ENCODE measurements around the gene PLA2G2F. TPM values are rescaled to one million over a fixed set of nuclear protein-coding genes. Genes with fewer than 3 reads are reported as not detected.

PLA2G2F gene
- total RNA-seq, 1 donor: not detected

DNA sequence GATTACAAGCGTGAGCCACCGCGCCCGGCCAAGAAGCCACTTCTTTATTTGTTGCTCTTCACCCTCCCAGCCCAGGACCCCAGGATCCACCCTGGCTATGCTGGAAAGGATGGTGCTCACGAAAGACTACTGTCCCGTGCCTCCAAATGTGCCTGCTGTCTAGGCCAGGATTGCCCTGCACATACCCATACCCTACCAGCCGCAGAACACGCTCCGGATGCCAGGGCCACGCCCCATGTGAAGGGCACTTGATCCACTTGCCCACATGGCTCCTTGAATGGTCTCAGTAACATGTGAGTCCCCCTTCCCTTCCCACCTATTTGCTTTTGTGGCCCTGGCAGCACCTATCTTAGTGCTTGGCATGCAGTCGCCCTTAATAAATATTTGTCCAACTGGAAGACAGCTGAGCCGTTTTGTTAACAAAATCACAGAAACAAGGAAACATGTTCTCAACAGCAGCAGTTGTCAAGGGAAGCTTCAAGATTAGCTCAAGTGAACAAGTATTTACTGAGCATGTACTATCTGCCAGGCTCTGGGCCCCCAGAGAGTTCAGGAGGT is 33.0 kb downstream of the PLA2G2F start:
- H3K9me3 ChIP-seq (ENCODE audit: low read depth, low read length): no peaks in the 10 kb centered on the region
- no peaks in the 10 kb centered on the region for H3K4me1 ChIP-seq (ENCODE audit: insufficient read depth, low read length)
- no peak overlapping the region for H3K4me3 ChIP-seq (ENCODE audit: insufficient read depth, low read length)
- no peaks in the 10 kb centered on the region for H4K20me1 ChIP-seq (ENCODE audit: insufficient read depth, low read length)
- no peak for DNase-seq (ENCODE audit: insufficient read length, low spot score, missing footprints)
- peaks cover 12% of the 10 kb centered on the region for H3K27me3 ChIP-seq (ENCODE audit: insufficient read depth, low read length)
- TF ChIP-seq, protein P1, sequence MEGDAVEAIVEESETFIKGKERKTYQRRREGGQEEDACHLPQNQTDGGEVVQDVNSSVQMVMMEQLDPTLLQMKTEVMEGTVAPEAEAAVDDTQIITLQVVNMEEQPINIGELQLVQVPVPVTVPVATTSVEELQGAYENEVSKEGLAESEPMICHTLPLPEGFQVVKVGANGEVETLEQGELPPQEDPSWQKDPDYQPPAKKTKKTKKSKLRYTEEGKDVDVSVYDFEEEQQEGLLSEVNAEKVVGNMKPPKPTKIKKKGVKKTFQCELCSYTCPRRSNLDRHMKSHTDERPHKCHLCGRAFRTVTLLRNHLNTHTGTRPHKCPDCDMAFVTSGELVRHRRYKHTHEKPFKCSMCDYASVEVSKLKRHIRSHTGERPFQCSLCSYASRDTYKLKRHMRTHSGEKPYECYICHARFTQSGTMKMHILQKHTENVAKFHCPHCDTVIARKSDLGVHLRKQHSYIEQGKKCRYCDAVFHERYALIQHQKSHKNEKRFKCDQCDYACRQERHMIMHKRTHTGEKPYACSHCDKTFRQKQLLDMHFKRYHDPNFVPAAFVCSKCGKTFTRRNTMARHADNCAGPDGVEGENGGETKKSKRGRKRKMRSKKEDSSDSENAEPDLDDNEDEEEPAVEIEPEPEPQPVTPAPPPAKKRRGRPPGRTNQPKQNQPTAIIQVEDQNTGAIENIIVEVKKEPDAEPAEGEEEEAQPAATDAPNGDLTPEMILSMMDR (IDR thresholded peaks at IDR 0.05; ENCODE audit: extremely low read depth, low read depth, low read length): no peak
- no peaks in the 10 kb centered on the region for H3K79me2 ChIP-seq (ENCODE audit: insufficient read depth, low read length)
- H2AFZ ChIP-seq (ENCODE audit: low read length): no peak overlapping the region
- no peak overlapping the region for H3K4me2 ChIP-seq (ENCODE audit: insufficient read depth, low read length)
- H3K36me3 ChIP-seq (ENCODE audit: insufficient read depth, low read length): no peaks in the 10 kb centered on the region
- H3K27ac ChIP-seq (ENCODE audit: low read depth, low read length): no peak overlapping the region

DNA sequence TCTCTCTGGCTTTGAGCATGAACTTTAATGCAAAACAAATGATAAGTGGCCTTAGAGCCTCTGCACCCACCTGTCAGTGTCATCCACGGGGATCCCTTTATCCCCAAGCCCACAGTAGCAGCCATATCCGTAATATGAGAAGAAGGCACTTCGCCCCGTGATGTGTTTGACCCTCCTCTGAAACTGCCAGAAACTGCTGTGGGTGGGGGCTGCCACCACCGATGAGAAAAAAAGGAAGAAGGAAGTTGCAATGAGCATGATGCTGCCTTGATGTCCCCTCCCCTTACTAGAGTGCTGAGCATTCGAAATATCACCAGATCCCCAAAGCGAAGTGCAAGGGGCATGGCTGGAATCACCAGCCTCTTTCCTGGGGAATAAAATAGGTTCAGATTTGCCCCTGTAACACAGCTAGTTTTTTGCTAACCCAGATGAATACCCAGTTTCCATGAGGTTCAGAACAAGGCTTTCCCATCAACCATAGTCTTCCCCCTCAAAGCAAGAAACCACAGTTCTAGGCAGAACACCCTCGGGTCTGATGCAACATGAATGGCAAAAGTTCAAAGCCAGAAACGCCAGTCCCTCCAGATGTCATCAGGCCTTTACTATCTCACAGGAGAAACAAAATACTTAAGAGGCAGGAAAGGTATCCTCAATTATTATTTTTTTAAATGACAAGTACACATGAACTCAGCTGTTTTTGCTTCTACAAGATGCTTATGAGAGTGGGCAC is 36.0 kb downstream of the PLA2G2F start:
- Histone ChIP-seq H3K27me3 (ENCODE audit: insufficient read depth, low read length) (peaks cover 31% of the 10 kb centered on the region), H3K79me2 (ENCODE audit: insufficient read depth, low read length) (no peaks in the 10 kb centered on the region), H2AFZ (ENCODE audit: low read length) (no peak overlapping the region), H3K4me2 (ENCODE audit: insufficient read depth, low read length) (no peak overlapping the region), H4K20me1 (ENCODE audit: insufficient read depth, low read length) (no peaks in the 10 kb centered on the region), H3K36me3 (ENCODE audit: insufficient read depth, low read length) (no peaks in the 10 kb centered on the region), H3K27ac (ENCODE audit: low read depth, low read length) (no peak overlapping the region), H3K4me3 (ENCODE audit: insufficient read depth, low read length) (no peak overlapping the region), H3K9me3 (ENCODE audit: low read depth, low read length) (no peaks in the 10 kb centered on the region), H3K4me1 (ENCODE audit: insufficient read depth, low read length) (no peaks in the 10 kb centered on the region)
- TF ChIP-seq, protein P1 (IDR thresholded peaks at IDR 0.05; ENCODE audit: extremely low read depth, low read depth, low read length): no peak
- DNase-seq (ENCODE audit: insufficient read length, low spot score, missing footprints): peak; percentile 88

DNA sequence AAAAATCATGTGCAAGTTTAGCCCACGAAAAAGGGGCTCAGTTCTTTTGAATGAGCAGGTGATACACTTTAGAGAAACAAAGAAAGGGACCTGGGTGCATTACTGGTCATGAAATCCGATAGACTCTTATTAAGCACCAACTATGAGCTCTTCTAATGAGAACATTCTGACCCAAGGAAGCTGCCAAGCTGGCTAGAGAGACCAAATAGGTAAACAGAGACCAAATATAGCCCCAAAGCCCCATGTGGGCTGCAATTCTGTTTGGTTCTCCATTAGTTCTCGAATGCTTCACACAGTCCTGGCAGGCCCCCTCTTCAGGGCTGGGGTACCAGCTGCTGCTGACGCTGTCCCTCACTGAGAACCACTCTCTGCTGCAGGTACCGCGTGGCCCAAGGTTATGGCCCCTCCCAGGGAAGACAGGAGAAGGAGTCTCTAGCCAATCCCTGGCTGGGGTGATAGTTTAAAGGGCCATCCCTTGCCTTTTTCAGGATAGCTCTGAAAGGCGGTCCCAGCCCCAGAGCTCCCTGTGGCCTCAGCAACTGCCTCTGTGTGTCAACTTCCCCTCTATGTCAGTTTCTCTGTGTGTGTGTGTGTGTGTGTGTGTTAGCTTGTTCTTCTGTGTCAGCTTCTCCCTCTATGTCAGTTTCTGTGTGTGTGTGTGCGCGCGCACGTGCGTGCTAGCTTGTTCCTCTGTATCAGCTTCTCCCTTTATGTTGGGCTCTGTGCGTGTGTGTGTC is 39.7 kb downstream of the PLA2G2F start:
- TF ChIP-seq, protein P1 (IDR thresholded peaks at IDR 0.05; ENCODE audit: extremely low read depth, low read depth, low read length): no peak
- Histone ChIP-seq H3K27ac (ENCODE audit: low read depth, low read length) (no peak overlapping the region), H3K4me3 (ENCODE audit: insufficient read depth, low read length) (no peak overlapping the region), H3K4me1 (ENCODE audit: insufficient read depth, low read length) (no peaks in the 10 kb centered on the region), H2AFZ (ENCODE audit: low read length) (no peak overlapping the region), H3K9me3 (ENCODE audit: low read depth, low read length) (no peaks in the 10 kb centered on the region), H4K20me1 (ENCODE audit: insufficient read depth, low read length) (no peaks in the 10 kb centered on the region), H3K36me3 (ENCODE audit: insufficient read depth, low read length) (no peaks in the 10 kb centered on the region), H3K27me3 (ENCODE audit: insufficient read depth, low read length) (peaks cover 49% of the 10 kb centered on the region), H3K79me2 (ENCODE audit: insufficient read depth, low read length) (no peaks in the 10 kb centered on the region), H3K4me2 (ENCODE audit: insufficient read depth, low read length) (no peak overlapping the region)
- DNase-seq (ENCODE audit: insufficient read length, low spot score, missing footprints): no peak

Measured in osteoblast (primary cell).